Activated naive CD4-positive, alpha-beta T cell treated with anti-CD3 and anti-CD28 coated beads, Interleukin-2, amount 10 ng/mL, durations not matched to agents 5 hours and 36 hours (primary cell): ENCODE results near the gene P2RY14. TPM values are rescaled to one million over a fixed set of nuclear protein-coding genes. Genes with fewer than 3 reads are reported as not detected.

Source experiments
- total RNA-seq, 2 experiments: library from RNA; stranded (reverse); gene quantifications; one replicate each; pipeline ENCODE4 v1.2.3, GENCODE V29; 2021

The P2RY14 gene
- under 1 TPM; 0.51 to 0.66 TPM for total RNA-seq

GRCh38 chr3:151278230-151278629, at the start of gene P2RY14:
Gene P2RY14, minus strand, starts transcription at chr3:151278542. Its CDS starts 64,226 bp downstream, at chr3:151214316.

DNA sequence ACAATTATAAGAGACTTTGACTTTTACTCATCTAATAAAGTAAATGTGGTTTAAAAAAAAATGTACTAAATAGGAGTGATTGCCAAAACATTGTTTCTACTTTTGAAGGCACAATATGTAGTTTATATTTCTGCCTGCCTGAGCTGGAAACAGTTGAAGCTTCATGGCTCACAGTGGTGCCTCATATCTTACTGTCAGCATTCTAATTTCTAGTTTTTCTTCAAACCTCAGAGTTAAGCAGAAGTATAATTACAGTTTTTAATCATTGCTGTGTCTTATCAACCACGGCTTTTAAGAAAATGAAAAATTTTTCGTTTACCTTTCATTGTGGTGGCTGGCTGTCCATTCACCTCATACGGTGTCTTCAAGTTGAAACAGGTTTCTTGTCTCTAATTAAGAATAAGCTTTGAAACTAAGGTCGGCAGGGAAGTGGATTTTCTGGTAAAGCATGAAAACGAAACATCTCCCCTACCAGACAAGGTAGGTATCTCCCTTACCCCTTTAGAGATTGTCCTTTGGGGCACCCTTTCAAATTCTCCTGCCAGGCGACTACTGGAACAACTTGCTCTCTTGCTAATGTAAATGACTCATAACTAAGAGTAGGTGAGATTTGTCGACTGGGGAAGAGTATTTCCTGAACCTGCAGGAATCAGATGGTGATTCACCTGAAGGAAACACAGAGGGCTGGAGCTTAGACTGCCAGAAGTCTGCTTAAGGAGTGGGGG, 38.1 kb upstream of the P2RY14 start, which contains the start of gene GPR87:
Gene GPR87 (minus strand): TSS at position 554 of the 725 bp plus-strand sequence. CDS start 16,720 bp downstream, outside the sequence.

DNA sequence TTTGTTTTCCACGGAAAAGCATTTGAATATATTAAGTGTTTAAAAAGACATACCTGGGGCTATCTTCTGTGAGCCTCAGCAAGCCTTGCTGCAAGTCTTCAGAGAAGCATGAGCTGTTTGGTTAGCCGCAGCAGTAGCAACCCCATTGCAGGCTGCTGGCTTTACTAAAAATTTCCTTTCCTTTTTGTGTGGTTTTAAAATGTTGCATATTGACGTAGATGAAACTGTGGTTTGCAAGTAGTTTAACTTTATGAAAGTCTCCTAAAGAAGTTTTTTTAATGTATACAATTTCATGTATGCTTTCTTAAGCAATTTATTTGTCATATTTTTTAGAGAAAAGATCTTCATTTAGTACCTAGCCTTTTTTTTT, 75.3 kb downstream of the P2RY14 start, which contains the start of gene GPR171:
Gene GPR171 (minus strand): TSS at position 166 of the 370 bp plus-strand sequence. CDS start 3,830 bp downstream, outside the sequence.

Other genes starting within 250 kb of the P2RY14 start
- under 1 TPM; 0.18 to 0.26 TPM for gene MED12L, start 192.9 kb downstream of the P2RY14 start, total RNA-seq
- 100 to 1,000 TPM; 242 to 252 TPM for gene GPR171, start 75.3 kb downstream of the P2RY14 start, total RNA-seq
- not detected for gene GPR87, start 38.3 kb upstream of the P2RY14 start, total RNA-seq
- not detected for gene P2RY13, start 51.0 kb upstream of the P2RY14 start, total RNA-seq
- not detected for gene P2RY12, start 106.2 kb upstream of the P2RY14 start, total RNA-seq
- not detected for gene IGSF10, start 182.5 kb upstream of the P2RY14 start, total RNA-seq